H1 (cell line): ENCODE data around the gene MDFI. TPM values are rescaled to one million over a fixed set of nuclear protein-coding genes. Genes with fewer than 3 reads are reported as not detected.

Experiments used
- CTCF ChIA-PET: fragments of 300-600 bp; sonication (Branson Sonifier 250); formaldehyde crosslinking; loops from one replicate; lab custom pipeline; 2021; ENCODE audit not compliant: partially characterized antibody; lab: Charles Lee
- POLR2A ChIA-PET: fragments of 300-600 bp; sonication (Branson Sonifier 250); formaldehyde crosslinking; loops from one replicate; lab custom pipeline; 2021; ENCODE audit warnings: inconsistent platforms; ENCODE audit not compliant: partially characterized antibody; lab: Charles Lee
- DNase-seq, 2 experiments: peaks; one replicate each; pipeline versions ENCODE4 v3.0.0 to v3.0.0-alpha.2; 2010 to 2022; ENCODE audit warnings: low spot score in 2 of 2, low read depth in 1 of 2, mixed read lengths in 1 of 2
- FAIRE-seq: peaks from 2 replicates; lab custom pipeline; 2011; peaks lifted over from hg19 to GRCh38; lab: Jason Lieb, UNC
- H2AFZ ChIP-seq: 2 replicates; pipeline ENCODE4 v1.8.1; 2012; ENCODE audit warnings: low read length, inconsistent platforms
- H2AK5ac ChIP-seq: 2 replicates; pipeline ENCODE4 v1.6.1; 2013; ENCODE audit warnings: low read depth, low read length
- H2BK120ac ChIP-seq: replicated peaks from 2 replicates; pipeline ENCODE3; 2013; ENCODE audit warnings: low read depth, low read length, inconsistent platforms
- H2BK12ac ChIP-seq: 2 replicates; pipeline ENCODE4 v1.6.1; 2013; ENCODE audit warnings: low read depth, low read length
- H2BK15ac ChIP-seq: 2 replicates; pipeline ENCODE4 v1.6.1; 2013; ENCODE audit warnings: low read length
- H2BK20ac ChIP-seq: 2 replicates; pipeline ENCODE4 v1.6.1; 2013; ENCODE audit warnings: low read length
- H2BK5ac ChIP-seq: 2 replicates; pipeline ENCODE4 v1.6.1; 2013; ENCODE audit warnings: low read depth, low read length
- H3K14ac ChIP-seq: 2 replicates; pipeline ENCODE4 v1.6.1; 2013; ENCODE audit warnings: inconsistent platforms; ENCODE audit not compliant: insufficient read length
- H3K18ac ChIP-seq: 2 replicates; pipeline ENCODE4 v1.6.1; 2013; ENCODE audit warnings: low read length; ENCODE audit errors: extremely low read depth
- H3K23ac ChIP-seq: 2 replicates; pipeline ENCODE4 v1.6.1; 2013; ENCODE audit warnings: inconsistent platforms; ENCODE audit not compliant: insufficient read length
- H3K23me2 ChIP-seq: 2 replicates; pipeline ENCODE4 v1.6.1; 2013; ENCODE audit warnings: low read depth, low read length
- H3K27ac ChIP-seq: 2 replicates; pipeline ENCODE4 v1.6.1; 2011; ENCODE audit warnings: low read depth, low read length, inconsistent platforms
- H3K27me3 ChIP-seq, 4 experiments: replicated peaks in 1 of 4; 1 replicate in 1 of 4; 2 replicates in 3 of 4; pipeline versions ENCODE4 v1.6.1 to v1.8.1; 2011 to 2013; ENCODE audit warnings: low read length in 3 of 4, mild to moderate bottlenecking in 3 of 4, inconsistent platforms in 2 of 4, mixed read lengths in 2 of 4, moderate library complexity in 1 of 4; ENCODE audit not compliant: control insufficient read depth in 3 of 4, insufficient read depth in 3 of 4; ENCODE audit errors: extremely low read depth in 1 of 4
- H3K36me3 ChIP-seq, 4 experiments: 2 replicates each; pipeline versions ENCODE4 v1.6.1 to v1.8.1; 2011 to 2013; ENCODE audit warnings: mild to moderate bottlenecking in 4 of 4, low read length in 3 of 4, moderate library complexity in 2 of 4, control low read depth in 1 of 4, inconsistent platforms in 1 of 4; ENCODE audit not compliant: insufficient read depth in 4 of 4, control insufficient read depth in 2 of 4
- H3K4ac ChIP-seq: replicated peaks from 2 replicates; pipeline ENCODE3; 2013; ENCODE audit warnings: low read length, low read depth, mixed read lengths, inconsistent platforms; ENCODE audit not compliant: insufficient read length
- H3K4me1 ChIP-seq, 4 experiments: replicated peaks in 1 of 4; 1 replicate in 1 of 4; 2 replicates in 3 of 4; pipeline versions ENCODE4 v1.6.1 to v1.8.1; 2011 to 2013; ENCODE audit warnings: low read length in 3 of 4, inconsistent platforms in 2 of 4, mixed read lengths in 1 of 4; ENCODE audit not compliant: insufficient read depth in 4 of 4, control insufficient read depth in 3 of 4
- H3K4me2 ChIP-seq, 2 experiments: 2 replicates each; pipeline versions ENCODE4 v1.6.1 to v1.8.1; 2011 to 2013; ENCODE audit warnings: low read depth in 2 of 2, low read length in 2 of 2, control low read depth in 1 of 2, inconsistent platforms in 1 of 2, mild to moderate bottlenecking in 1 of 2; ENCODE audit not compliant: insufficient read depth in 1 of 2
- H3K4me3 ChIP-seq, 4 experiments: fragments of 200-600, 300-600 bp in 1 of 4; sonication (generic), shearing (Covaris generic), sonication (Bioruptor Twin) in 1 of 4; 2 replicates each; pipeline versions ENCODE4 v1.5.1 to v1.8.1; 2011 to 2016; ENCODE audit warnings: low read length in 4 of 4, low read depth in 3 of 4, control low read depth in 2 of 4, inconsistent platforms in 2 of 4, mild to moderate bottlenecking in 2 of 4, mixed read lengths in 1 of 4, moderate library complexity in 1 of 4; ENCODE audit not compliant: insufficient read depth in 2 of 4; ENCODE audit errors: extremely low read depth in 1 of 4
- H3K56ac ChIP-seq: replicated peaks from 2 replicates; pipeline ENCODE3; 2013; ENCODE audit warnings: low read depth, mild to moderate bottlenecking, mixed read lengths, low read length, inconsistent platforms; ENCODE audit not compliant: insufficient read length
- H3K79me1 ChIP-seq: 2 replicates; pipeline ENCODE4 v1.6.1; 2013; ENCODE audit warnings: low read depth, low read length, control low read depth
- H3K79me2 ChIP-seq, 2 experiments: 2 replicates each; pipeline versions ENCODE4 v1.6.1 to v1.8.1; 2012 to 2013; ENCODE audit warnings: low read length in 2 of 2, mild to moderate bottlenecking in 2 of 2, inconsistent platforms in 1 of 2; ENCODE audit not compliant: insufficient read depth in 2 of 2, control insufficient read depth in 1 of 2
- H3K9ac ChIP-seq, 4 experiments: replicated peaks in 1 of 4; 1 replicate in 1 of 4; 2 replicates in 3 of 4; pipeline versions ENCODE4 v1.6.1 to v1.8.1; 2011 to 2013; ENCODE audit warnings: low read depth in 3 of 4, low read length in 3 of 4, control low read depth in 2 of 4, mild to moderate bottlenecking in 2 of 4, moderate library complexity in 2 of 4, inconsistent platforms in 1 of 4; ENCODE audit errors: extremely low read depth in 1 of 4
- H3K9me3 ChIP-seq, 2 experiments: 2 replicates each; pipeline versions ENCODE4 v1.6.1 to v1.8.1; 2012 to 2013; ENCODE audit warnings: mild to moderate bottlenecking in 2 of 2, moderate library complexity in 2 of 2, control low read depth in 1 of 2, inconsistent platforms in 1 of 2, low read depth in 1 of 2, low read length in 1 of 2, mixed read lengths in 1 of 2; ENCODE audit not compliant: insufficient read depth in 2 of 2
- H4K20me1 ChIP-seq, 2 experiments: replicated peaks in 1 of 2; 2 replicates each; pipeline versions ENCODE3 to v1.8.1; 2011 to 2013; ENCODE audit warnings: inconsistent platforms in 2 of 2, low read length in 2 of 2, mild to moderate bottlenecking in 1 of 2; ENCODE audit not compliant: insufficient read depth in 2 of 2, control insufficient read depth in 1 of 2
- H4K5ac ChIP-seq: 2 replicates; pipeline ENCODE4 v1.6.1; 2013; ENCODE audit warnings: low read length, low read depth, mixed read lengths, inconsistent platforms; ENCODE audit not compliant: insufficient read length
- H4K8ac ChIP-seq: 2 replicates; pipeline ENCODE4 v1.8.0; 2013; ENCODE audit warnings: mild to moderate bottlenecking, moderate library complexity, low read length, inconsistent platforms; ENCODE audit not compliant: insufficient read depth; ENCODE audit errors: extremely low read depth
- H4K91ac ChIP-seq: replicated peaks from 2 replicates; pipeline ENCODE3; 2013; ENCODE audit warnings: low read length, mixed read lengths, inconsistent platforms; ENCODE audit not compliant: insufficient read length
- HDAC6 ChIP-seq: IDR thresholded peaks from one replicate; pipeline ENCODE4 v1.7.1; 2012; ENCODE audit warnings: low read depth, mild to moderate bottlenecking, inconsistent platforms, low read length, moderate library complexity
- KDM1A ChIP-seq: fragments of 200-600, 300-600 bp; sonication (generic); IDR thresholded peaks from 2 replicates; pipeline ENCODE4 v1.7.1; 2016; ENCODE audit warnings: mild to moderate bottlenecking, low read length, borderline replicate concordance
- POLR2A ChIP-seq, 2 experiments: IDR thresholded peaks; 1 replicate in 1 of 2; 2 replicates in 1 of 2; pipeline ENCODE4 v1.6.1; 2011; ENCODE audit warnings: low read depth in 2 of 2, low read length in 2 of 2, mild to moderate bottlenecking in 2 of 2; ENCODE audit errors: control extremely low read depth in 1 of 2
- WGBS, 2 experiments: shearing (Covaris generic) in 1 of 2; methylation state at CpG; one replicate each; pipeline versions ENCODE4 v1.1.6 to v1.1.7; 2013 to 2015; ENCODE audit warnings: low lambda C conversion rate in 2 of 2, mixed read lengths in 2 of 2, inconsistent platforms in 1 of 2, low coverage in 1 of 2, missing lambda C conversion rate in 1 of 2; ENCODE audit not compliant: insufficient replicate concordance in 2 of 2, insufficient coverage in 1 of 2, insufficient read length in 1 of 2; ENCODE audit errors: extremely low coverage in 1 of 2, missing lambda C conversion rate in 1 of 2; 5-methylcytosine and 5-hydroxymethylcytosine counted together
- polyA plus RNA-seq, 7 experiments: library from polyadenylated mRNA; depleted of rRNA in 3 of 7; stranded (reverse) in 5 of 7; unstranded in 2 of 7; fragments of >200 nt in 5 of 7; fragments of 200-250 nt in 2 of 7; gene quantifications; 1 replicate in 5 of 7; 2 replicates in 1 of 7; 4 replicates in 1 of 7; pipeline versions ENCODE4 v1.2.1 to v1.2.3, GENCODE V29; 2011 to 2013; ENCODE audit warnings: missing spikeins in 2 of 7, mixed read lengths in 2 of 7
- total RNA-seq: library from RNA; stranded (reverse); fragmentation: NEBNext Ultra II Directional; extraction: Animal tissue kit (Norgen Biotek cat#: 25700); gene quantifications from 2 replicates; pipeline ENCODE4 v1.2.1, GENCODE V29; 2021

Gene MDFI
- total and polyA plus RNA-seq, 2 of the 8 experiments (the other 6 are each of a cell fraction or from before 2014, with no cell fraction given): 41.0 to 65.6 TPM

DNA sequence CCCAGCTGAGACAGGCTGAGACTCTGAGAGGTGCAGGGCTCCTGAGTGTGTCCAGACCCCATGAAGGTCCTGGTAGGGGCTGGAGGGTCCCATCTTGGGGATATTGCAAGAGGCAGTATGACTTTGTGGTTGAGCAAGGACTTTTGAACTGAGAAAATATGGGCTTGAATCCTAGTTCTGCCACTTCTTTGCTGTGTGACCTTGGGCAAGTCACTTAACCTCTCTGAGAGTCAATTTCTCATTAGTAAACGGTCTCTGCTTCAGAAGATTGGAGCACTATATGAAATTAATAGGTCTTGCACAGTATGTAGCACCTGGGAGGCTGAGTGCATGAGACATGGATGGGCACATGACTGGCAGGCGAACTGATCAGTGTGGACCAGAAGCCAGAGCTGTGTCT lies 54.5 kb downstream of the MDFI start:
- Histone ChIP-seq H2BK15ac (peak overlapping the region; percentile 67; the same call in 1 of the 2 replicates), H3K27ac (no peak overlapping the region), H3K4me2 (no peak overlapping the region), H3K79me1 (no peaks in the 10 kb centered on the region), H4K5ac (no peak overlapping the region), H2BK5ac (no peak overlapping the region), H2BK120ac (no peak overlapping the region), H4K20me1 (no peaks in the 10 kb centered on the region), H3K56ac (no peak overlapping the region), H2BK12ac (no peak overlapping the region), H3K9me3 (no peaks in the 10 kb centered on the region), H4K8ac (no peak overlapping the region), H3K4me1 (peaks cover 0 to 6% (median 4%) of the 10 kb centered on the region in 4 experiments; a peak in 3 of 7 replicates), H3K36me3 (no peaks in the 10 kb centered on the region), H3K4me3 (no peak overlapping the region), H3K23me2 (no peaks in the 10 kb centered on the region), H3K23ac (no peak overlapping the region), H2AK5ac (no peak overlapping the region), H2BK20ac (no peak overlapping the region), H3K18ac (no peak overlapping the region), H3K79me2 (no peaks in the 10 kb centered on the region), H3K27me3 (no peaks in the 10 kb centered on the region), H2AFZ (no peak overlapping the region), H3K9ac (no peak overlapping the region), H3K14ac (no peak overlapping the region), H3K4ac (no peak overlapping the region), H4K91ac (no peak overlapping the region)
- CTCF ChIA-PET: interaction anchor here (0.5 to 14.1 kb wide), 8 partner anchors 8 to 345 kb away, joined by 3 to 181 read pairs (median 7); no protein-coding TSS in a partner anchor
- POLR2A ChIA-PET: no interaction called here
- DNase-seq (no peak), FAIRE-seq (no peak)
- whole genome bisulfite sequencing, 2 experiments: 86% methylated on average over 2 of the region's 2 CpGs; no CpG with 5 or more reads in 1 of the 2 experiments
- TF ChIP-seq POLR2A (IDR thresholded peaks at IDR 0.05; ENCODE audit: control extremely low read depth in 1 of 2, low read depth in 2 of 2, low read length in 2 of 2) (no peak), HDAC6 (no peak), KDM1A (0 out of 2 replicates have a peak, but pooled peaks have one; percentile 30)
